Retinal pigment epithelial cell (primary cell): ENCODE data around the gene WASHC4.
A peak's percentile ranks its signal among the peaks of the same experiment; 100 is the strongest.
"Not testable (repeated sequence)": the region's sequence is repeated elsewhere in the genome, so short reads cannot be mapped to it uniquely, and the experiment has no call there.

Experiments
- DNase-seq: peaks from one replicate; pipeline ENCODE4 v3.0.0-alpha.2; 2010; ENCODE audit warnings: low read depth
- H3K4me3 ChIP-seq: 2 replicates; pipeline ENCODE4 v1.5.1; 2011; ENCODE audit warnings: mild to moderate bottlenecking, low read length, control low read depth, moderate library complexity
- CTCF ChIP-seq: conservative IDR thresholded peaks from 2 replicates; pipeline ENCODE4 v1.5.1; 2011; ENCODE audit warnings: low read depth, low read length, control low read depth, inconsistent platforms

Gene WASHC4

GRCh38 chr12:105092336-105092735 lies 15.2 kb upstream of the WASHC4 start:
- DNase-seq, result no peak
- H3K4me3 ChIP-seq, result no peak overlapping the region
- TF ChIP-seq CTCF, result no peak

GRCh38 chr12:105095338-105095737 lies 12.2 kb upstream of the WASHC4 start:
- H3K4me3 ChIP-seq, DNase-seq: not testable (repeated sequence)

GRCh38 chr12:105099356-105099755 lies 8.2 kb upstream of the WASHC4 start:
- TF ChIP-seq CTCF, result no peak
- H3K4me3 ChIP-seq, result no peak overlapping the region
- DNase-seq, result no peak

GRCh38 chr12:105100207-105100985 lies 7.1 kb upstream of the WASHC4 start:
- DNase-seq, result no peak
- no peak overlapping the region for H3K4me3 ChIP-seq
- no peak for TF ChIP-seq CTCF

- H3K4me3 ChIP-seq, result no peak overlapping the region
- no peak for DNase-seq
- TF ChIP-seq CTCF, result peak; percentile 4
Observed at GRCh38 chr12:105100998-105101397, 6.5 kb upstream of the WASHC4 start.

GRCh38 chr12:105102673-105103072 lies 4.9 kb upstream of the WASHC4 start:
- no peak for DNase-seq
- H3K4me3 ChIP-seq, result no peak overlapping the region
- no peak for TF ChIP-seq CTCF

GRCh38 chr12:105104762-105105161 lies 2.8 kb upstream of the WASHC4 start:
- H3K4me3 ChIP-seq, result no peak overlapping the region
- no peak for DNase-seq
- TF ChIP-seq CTCF, result no peak
